BLaER1 treated with 17β-estradiol and CSF1 and Interleukin-3, amounts not matched to agents 10 nM and 100 nM (cell line): Measurements from ENCODE around the gene STX17.

ENCODE experiments used
- H3K27ac ChIP-seq, 11 experiments: shearing (Covaris generic); formaldehyde crosslinking; 2 replicates each; pipeline ENCODE4 v1.8.1; 2022
- H3K27me3 ChIP-seq, 11 experiments: shearing (Covaris generic); formaldehyde crosslinking; 2 replicates each; pipeline ENCODE4 v1.8.1; 2022
- H3K36me3 ChIP-seq, 11 experiments: shearing (Covaris generic); formaldehyde crosslinking; 2 replicates each; pipeline ENCODE4 v1.8.1; 2022
- H3K4me1 ChIP-seq, 10 experiments: shearing (Covaris generic); formaldehyde crosslinking; 2 replicates each; pipeline ENCODE4 v1.8.1; 2022
- H3K4me2 ChIP-seq, 11 experiments: shearing (Covaris generic); formaldehyde crosslinking; 2 replicates each; pipeline ENCODE4 v1.8.1; 2022
- H3K4me3 ChIP-seq, 10 experiments: shearing (Covaris generic); formaldehyde crosslinking; 2 replicates each; pipeline ENCODE4 v1.8.1; 2022
- H3K9ac ChIP-seq, 11 experiments: shearing (Covaris generic); formaldehyde crosslinking; 2 replicates each; pipeline ENCODE4 v1.8.1; 2022
- H3K9me3 ChIP-seq, 11 experiments: shearing (Covaris generic); formaldehyde crosslinking; replicated peaks in 1 of 11; 2 replicates each; pipeline ENCODE4 v1.8.1; 2022
- H4K20me1 ChIP-seq, 11 experiments: shearing (Covaris generic); formaldehyde crosslinking; 2 replicates each; pipeline ENCODE4 v1.8.1; 2022
- Cebpa-rat ChIP-seq, 11 experiments: shearing (Covaris generic); IDR thresholded peaks; 2 replicates each; pipeline ENCODE4 v1.8.1; 2022

Gene STX17

DNA sequence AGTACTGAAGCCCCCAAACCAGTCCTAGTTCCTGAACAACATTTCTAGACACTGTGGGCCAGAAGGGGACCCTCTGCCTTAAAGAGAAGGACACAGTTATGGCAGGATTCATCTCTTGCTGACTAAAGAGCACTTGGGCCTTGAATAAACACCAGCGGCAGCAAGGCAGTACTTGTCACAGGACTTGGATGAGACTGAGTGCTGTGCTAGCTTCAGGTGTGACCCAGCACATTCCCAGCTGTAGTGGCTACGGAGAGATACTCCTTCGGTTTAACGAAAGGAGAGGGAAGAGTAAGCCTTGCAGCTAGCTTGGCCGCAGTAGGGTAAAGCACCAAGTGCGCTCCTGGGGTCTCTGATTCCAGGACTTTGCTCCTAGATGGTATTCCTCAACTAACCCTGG lies 10.9 kb upstream of the STX17 start:
- Histone ChIP-seq H3K4me2 (no peak overlapping the region), H3K4me3 (no peak overlapping the region), H3K4me1 (no peaks in the 10 kb centered on the region), H4K20me1 (no peaks in the 10 kb centered on the region), H3K9ac (no peak overlapping the region), H3K27me3 (no peaks in the 10 kb centered on the region), H3K27ac (no peak overlapping the region), H3K36me3 (no peaks in the 10 kb centered on the region), H3K9me3 (no peaks in the 10 kb centered on the region)
- no peak for TF ChIP-seq Cebpa-rat (IDR thresholded peaks at IDR 0.05)

DNA sequence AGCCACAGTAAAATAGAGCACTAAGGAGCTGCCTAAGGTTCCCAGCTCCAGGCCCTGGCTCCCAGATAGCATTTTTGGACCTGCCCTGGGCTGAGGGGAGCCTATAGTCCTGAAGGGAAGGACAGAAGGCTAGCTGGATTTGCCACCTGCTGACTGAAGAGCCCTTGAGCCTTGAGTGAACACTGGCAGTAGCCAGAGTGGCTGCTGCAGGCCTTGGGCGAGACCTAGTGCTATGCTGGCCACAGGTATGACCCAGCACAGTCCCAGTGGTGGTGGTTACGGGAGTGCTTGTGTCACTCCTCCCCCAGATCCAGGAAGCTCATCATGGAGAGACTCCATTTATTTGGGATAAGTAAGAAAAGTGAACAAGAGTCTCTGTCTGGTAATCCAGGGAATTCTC lies 10.3 kb upstream of the STX17 start:
- no peak overlapping the region for H3K27ac ChIP-seq
- no peak overlapping the region for H3K4me2 ChIP-seq
- H3K9me3 ChIP-seq = no peaks in the 10 kb centered on the region
- H3K9ac ChIP-seq = no peak overlapping the region
- H3K36me3 ChIP-seq = no peaks in the 10 kb centered on the region
- H3K27me3 ChIP-seq = no peaks in the 10 kb centered on the region
- no peaks in the 10 kb centered on the region for H4K20me1 ChIP-seq
- no peaks in the 10 kb centered on the region for H3K4me1 ChIP-seq
- TF ChIP-seq Cebpa-rat (IDR thresholded peaks at IDR 0.05) = no peak
- H3K4me3 ChIP-seq = no peak overlapping the region

GRCh38 chr9:99903393-99903792 lies 3.1 kb upstream of the STX17 start:
- H3K4me3 ChIP-seq = no peak overlapping the region

DNA sequence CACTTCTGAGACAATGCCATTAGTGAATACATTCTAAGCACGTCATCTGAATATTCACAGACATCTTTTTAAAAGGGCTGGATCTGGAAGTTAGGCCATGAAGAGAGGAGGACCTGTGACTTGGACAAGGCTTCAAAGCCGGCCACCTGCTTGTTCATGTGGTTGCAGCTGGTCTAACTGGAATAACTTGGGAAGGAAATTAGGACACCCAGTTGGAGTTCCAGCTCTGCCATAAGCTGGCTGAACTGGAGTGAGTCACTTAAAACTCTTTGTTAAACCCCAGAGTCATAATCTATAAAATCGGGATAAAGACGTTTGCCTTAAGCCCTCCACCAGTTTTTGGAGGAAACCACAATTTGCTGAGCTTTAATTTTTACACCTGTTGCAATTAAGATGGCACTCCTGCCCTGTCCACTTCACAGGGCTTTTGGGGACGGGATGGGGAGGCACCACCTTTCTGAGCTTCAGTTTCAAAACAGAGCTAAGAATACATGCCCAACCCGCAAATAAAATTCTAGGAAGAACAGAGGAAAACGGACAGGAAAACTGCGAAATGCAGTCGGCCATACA lies 536 bp upstream of the STX17 start:
- H3K4me1 ChIP-seq = peaks cover 12 to 25% (median 20%) of the 10 kb centered on the region in 10 experiments
- H3K36me3 ChIP-seq = peaks cover 0 to 3% (median 2%) of the 10 kb centered on the region in 11 experiments; a peak in 9 of 22 replicates
- H3K27ac ChIP-seq = peak overlapping the region in 1 of 11 experiments; percentile 95; a peak in 1 of 22 replicates
- H4K20me1 ChIP-seq = peaks cover 0 to 13% (median 0%) of the 10 kb centered on the region in 11 experiments; a peak in 5 of 22 replicates
- peak overlapping the region; percentile 70 to 97 (median 82) for H3K4me3 ChIP-seq
- no peaks in the 10 kb centered on the region for H3K27me3 ChIP-seq
- no peaks in the 10 kb centered on the region; a peak in 1 of 22 replicates for H3K9me3 ChIP-seq
- H3K9ac ChIP-seq = peak overlapping the region in 9 of 11 experiments; percentile 21 to 96 (median 93); a peak in 10 of 22 replicates
- H3K4me2 ChIP-seq = peak overlapping the region; percentile 64 to 95 (median 84)
- TF ChIP-seq Cebpa-rat (IDR thresholded peaks at IDR 0.05) = no peak

More at GRCh38 chr9:99903393-99903792, 3.1 kb upstream of the STX17 start:
- no peaks in the 10 kb centered on the region; a peak in 1 of 22 replicates for H3K9me3 ChIP-seq
- no peak overlapping the region for H3K9ac ChIP-seq
- H3K27ac ChIP-seq = no peak overlapping the region
- H3K4me2 ChIP-seq = no peak overlapping the region
- no peak for TF ChIP-seq Cebpa-rat (IDR thresholded peaks at IDR 0.05)
- no peaks in the 10 kb centered on the region for H3K36me3 ChIP-seq
- H4K20me1 ChIP-seq = peaks cover 0 to 8% (median 0%) of the 10 kb centered on the region in 11 experiments; a peak in 3 of 22 replicates
- peaks cover 12 to 22% (median 18%) of the 10 kb centered on the region in 10 experiments for H3K4me1 ChIP-seq
- no peaks in the 10 kb centered on the region for H3K27me3 ChIP-seq

GRCh38 chr9:99907208-99907532 lies 716 bp downstream of the STX17 start:
- H3K36me3 ChIP-seq = peaks cover 0 to 16% (median 12%) of the 10 kb centered on the region in 11 experiments; a peak in 15 of 22 replicates
- peak overlapping the region; percentile 87 to 97 (median 94) for H3K27ac ChIP-seq
- peak overlapping the region; percentile 83 to 96 (median 90) for H3K4me2 ChIP-seq
- H3K4me3 ChIP-seq = peak overlapping the region; percentile 70 to 97 (median 82)
- H3K9ac ChIP-seq = peak overlapping the region; percentile 83 to 96 (median 93)
- H3K27me3 ChIP-seq = no peaks in the 10 kb centered on the region
- peaks cover 12 to 25% (median 20%) of the 10 kb centered on the region in 10 experiments for H3K4me1 ChIP-seq
- H4K20me1 ChIP-seq = peaks cover 0 to 13% (median 0%) of the 10 kb centered on the region in 11 experiments; a peak in 6 of 22 replicates
- no peak for TF ChIP-seq Cebpa-rat (IDR thresholded peaks at IDR 0.05)
- no peaks in the 10 kb centered on the region; a peak in 1 of 22 replicates for H3K9me3 ChIP-seq

DNA sequence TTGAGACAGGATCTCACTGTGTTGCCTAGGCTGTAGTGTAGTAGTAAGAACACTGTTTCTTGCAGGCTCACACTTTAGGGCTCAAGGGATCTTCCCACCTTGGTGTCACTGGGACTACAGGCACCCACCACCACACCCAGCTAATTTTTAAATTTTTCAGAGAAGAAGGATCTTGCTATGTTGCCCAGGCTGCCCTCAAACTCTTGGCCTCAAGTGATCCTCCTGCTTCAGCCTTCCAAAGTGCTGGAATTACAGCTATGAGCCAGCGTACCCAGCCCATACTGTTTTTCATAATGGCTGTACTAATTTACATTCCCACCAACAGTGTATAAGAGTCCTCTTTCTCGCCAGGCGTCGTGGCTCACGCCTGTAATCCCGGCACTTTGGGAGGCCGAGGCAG lies 5.1 kb downstream of the STX17 start:
- H4K20me1 ChIP-seq = peaks cover 0 to 13% (median 0%) of the 10 kb centered on the region in 11 experiments; a peak in 6 of 22 replicates
- H3K4me2 ChIP-seq = no peak overlapping the region
- H3K27me3 ChIP-seq = no peaks in the 10 kb centered on the region
- H3K4me3 ChIP-seq = no peak overlapping the region
- no peak overlapping the region for H3K9ac ChIP-seq
- no peak for TF ChIP-seq Cebpa-rat (IDR thresholded peaks at IDR 0.05)
- peaks cover 20 to 39% (median 34%) of the 10 kb centered on the region in 11 experiments; a peak in 21 of 22 replicates for H3K36me3 ChIP-seq
- H3K4me1 ChIP-seq = peaks cover 6 to 16% (median 13%) of the 10 kb centered on the region in 10 experiments; a peak in 19 of 20 replicates
- no peak overlapping the region for H3K27ac ChIP-seq
- no peaks in the 10 kb centered on the region for H3K9me3 ChIP-seq

DNA sequence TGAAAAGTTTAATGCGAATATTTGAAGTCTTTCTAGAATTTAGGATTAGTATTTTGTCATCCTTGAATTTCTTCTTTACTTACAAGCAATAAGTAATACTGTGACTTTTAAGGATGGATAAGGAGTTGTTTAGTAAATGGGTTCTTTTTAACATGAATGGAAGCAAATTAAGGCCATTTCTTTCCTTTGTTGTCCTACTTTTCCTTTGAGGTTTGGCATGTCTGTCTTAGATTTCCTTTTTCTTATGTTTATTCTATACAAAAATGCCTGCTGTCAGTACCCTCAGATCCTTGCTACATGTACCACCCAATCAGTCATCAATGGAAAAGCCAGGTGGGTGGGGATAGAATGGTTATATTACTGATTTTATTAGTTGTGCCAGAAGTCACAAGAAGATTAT lies 10.2 kb downstream of the STX17 start:
- Histone ChIP-seq H3K9ac (no peak overlapping the region), H4K20me1 (no peaks in the 10 kb centered on the region; a peak in 1 of 22 replicates), H3K27me3 (no peaks in the 10 kb centered on the region), H3K36me3 (peaks cover 49 to 79% (median 67%) of the 10 kb centered on the region in 11 experiments), H3K4me2 (no peak overlapping the region), H3K4me1 (no peaks in the 10 kb centered on the region), H3K4me3 (no peak overlapping the region), H3K9me3 (no peaks in the 10 kb centered on the region), H3K27ac (no peak overlapping the region)
- no peak for TF ChIP-seq Cebpa-rat (IDR thresholded peaks at IDR 0.05)

- Histone ChIP-seq H3K4me3 (no peak overlapping the region), H3K9ac (no peak overlapping the region), H3K27me3 (no peaks in the 10 kb centered on the region), H4K20me1 (no peaks in the 10 kb centered on the region; a peak in 1 of 22 replicates), H3K4me2 (no peak overlapping the region), H3K27ac (no peak overlapping the region), H3K9me3 (peaks cover 0 to 3% (median 0%) of the 10 kb centered on the region in 11 experiments; a peak in 1 of 22 replicates), H3K36me3 (peaks cover 64 to 89% (median 80%) of the 10 kb centered on the region in 11 experiments), H3K4me1 (no peaks in the 10 kb centered on the region)
- TF ChIP-seq Cebpa-rat (IDR thresholded peaks at IDR 0.05) = no peak
Observed at GRCh38 chr9:99918134-99918533, 11.7 kb downstream of the STX17 start.

DNA sequence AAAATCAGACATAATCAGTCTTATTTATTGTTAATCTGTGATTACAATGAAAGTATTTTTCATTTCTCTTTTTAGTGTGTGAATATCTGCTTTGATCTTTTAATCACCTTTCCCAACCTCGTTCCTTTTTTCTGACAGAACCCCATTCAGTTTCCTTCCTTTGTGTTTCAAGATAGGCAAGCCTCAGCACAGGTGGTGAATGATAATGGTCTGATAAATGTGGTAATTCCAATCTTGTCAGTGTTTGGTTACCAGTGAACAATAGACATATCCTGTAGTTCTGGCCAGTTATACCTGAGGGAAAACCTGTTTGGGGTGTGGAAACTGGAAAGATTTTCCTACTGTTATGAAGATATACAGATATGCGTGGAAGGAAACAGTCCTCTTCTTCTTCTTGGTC lies 13.5 kb downstream of the STX17 start:
- Histone ChIP-seq H3K4me2 (no peak overlapping the region), H3K9me3 (peaks cover 0 to 15% (median 6%) of the 10 kb centered on the region in 11 experiments; a peak in 15 of 22 replicates), H3K9ac (no peak overlapping the region), H3K36me3 (peaks cover 71 to 98% (median 91%) of the 10 kb centered on the region in 11 experiments), H3K27ac (no peak overlapping the region), H3K4me3 (no peak overlapping the region), H3K4me1 (no peaks in the 10 kb centered on the region), H3K27me3 (no peaks in the 10 kb centered on the region), H4K20me1 (no peaks in the 10 kb centered on the region; a peak in 1 of 22 replicates)
- no peak for TF ChIP-seq Cebpa-rat (IDR thresholded peaks at IDR 0.05)
